SU-DHL-6 (cell line): ENCODE data around the gene KIF15.

Experiments used
- CTCF ChIP-seq: fragments of 200-600 bp; sonication (generic); IDR thresholded peaks from one replicate; pipeline ENCODE4 v1.5.1; 2017; ENCODE audit warnings: antibody characterized with exemption, mild to moderate bottlenecking, low read length, moderate library complexity; ENCODE audit not compliant: insufficient read depth, poor library complexity, severe bottlenecking
- EZH2phosphoT487 ChIP-seq: fragments of 200-600 bp; sonication (generic), shearing (Covaris generic); conservative IDR thresholded peaks from 2 replicates; pipeline ENCODE4 v1.6.1; 2018; ENCODE audit warnings: mild to moderate bottlenecking, antibody characterized with exemption, low read length, moderate library complexity, mixed read lengths

- TF ChIP-seq CTCF (no peak), EZH2phosphoT487 (no peak)
Observed at GRCh38 chr3:44782891-44783290, 21.3 kb downstream of the KIF15 start.
